Effector memory CD4-positive, alpha-beta T cell (primary cell): ENCODE data around the gene N4BP2.
"Not testable (repeated sequence)": the region's sequence is repeated elsewhere in the genome, so short reads cannot be mapped to it uniquely, and the experiment has no call there.

ENCODE experiments used
- DNase-seq, 3 donors: peaks; one replicate each; pipeline ENCODE4 v3.0.0-alpha.2; 2020
- H3K27ac ChIP-seq: 2 replicates; pipeline ENCODE4 v1.7.0; 2013; ENCODE audit warnings: mild to moderate bottlenecking, low read length, moderate library complexity; ENCODE audit not compliant: insufficient read depth, poor library complexity, severe bottlenecking
- H3K27me3 ChIP-seq: replicated peaks from 2 replicates; pipeline ENCODE4 v1.7.0; 2013; ENCODE audit warnings: mild to moderate bottlenecking, low read length; ENCODE audit not compliant: insufficient read depth, control insufficient read depth, poor library complexity, severe bottlenecking
- H3K36me3 ChIP-seq: 2 replicates; pipeline ENCODE4 v1.7.0; 2013; ENCODE audit warnings: mild to moderate bottlenecking, low read length, moderate library complexity; ENCODE audit not compliant: control insufficient read depth, insufficient read depth
- H3K4me1 ChIP-seq: 2 replicates; pipeline ENCODE4 v1.7.0; 2013; ENCODE audit warnings: low read length, mild to moderate bottlenecking; ENCODE audit not compliant: control insufficient read depth, insufficient read depth, poor library complexity, severe bottlenecking
- H3K4me3 ChIP-seq: 2 replicates; pipeline ENCODE4 v1.7.0; 2013; ENCODE audit warnings: low read length, low read depth, mild to moderate bottlenecking; ENCODE audit not compliant: insufficient read depth, poor library complexity, severe bottlenecking
- H3K9me3 ChIP-seq: 2 replicates; pipeline ENCODE4 v1.7.0; 2013; ENCODE audit warnings: mild to moderate bottlenecking, low read length, moderate library complexity; ENCODE audit not compliant: control insufficient read depth

Gene N4BP2

GRCh38 chr4:40070387-40070786 lies 13.7 kb downstream of the N4BP2 start:
- no peaks in the 10 kb centered on the region for H3K9me3 ChIP-seq
- peaks cover 5% of the 10 kb centered on the region for H3K4me1 ChIP-seq
- no peaks in the 10 kb centered on the region for H3K27me3 ChIP-seq
- H3K36me3 ChIP-seq = peaks cover 9% of the 10 kb centered on the region
- no peak for DNase-seq
- H3K4me3 ChIP-seq = no peak overlapping the region
- no peak overlapping the region for H3K27ac ChIP-seq

- Histone ChIP-seq H3K36me3 (no peaks in the 10 kb centered on the region), H3K4me1 (no peaks in the 10 kb centered on the region), H3K27me3 (no peaks in the 10 kb centered on the region), H3K4me3 (no peak overlapping the region), H3K27ac (no peak overlapping the region), H3K9me3 (no peaks in the 10 kb centered on the region)
- DNase-seq = no peak
These were observed 29.8 kb downstream of the N4BP2 start for GRCh38 chr4:40086421-40086820.

- Histone ChIP-seq H3K36me3 (no peaks in the 10 kb centered on the region), H3K9me3 (no peaks in the 10 kb centered on the region), H3K27ac (no peak overlapping the region), H3K4me3 (no peak overlapping the region), H3K27me3 (no peaks in the 10 kb centered on the region), H3K4me1 (no peaks in the 10 kb centered on the region)
- no peak for DNase-seq
These were observed 31.2 kb downstream of the N4BP2 start for GRCh38 chr4:40087799-40088366.

GRCh38 chr4:40093400-40093799 lies 36.8 kb downstream of the N4BP2 start:
- H3K4me1 ChIP-seq, H3K4me3 ChIP-seq, H3K9me3 ChIP-seq, H3K27me3 ChIP-seq, H3K27ac ChIP-seq, H3K36me3 ChIP-seq, DNase-seq: not testable (repeated sequence)

GRCh38 chr4:40099010-40099409 lies 42.4 kb downstream of the N4BP2 start:
- DNase-seq = no peak
- peaks cover 3% of the 10 kb centered on the region for H3K36me3 ChIP-seq

GRCh38 chr4:40107150-40107549 lies 50.5 kb downstream of the N4BP2 start:
- H3K9me3 ChIP-seq, H3K27me3 ChIP-seq, H3K27ac ChIP-seq, DNase-seq, H3K4me3 ChIP-seq, H3K4me1 ChIP-seq: not testable (repeated sequence)
- peaks cover 10% of the 10 kb centered on the region for H3K36me3 ChIP-seq

More at GRCh38 chr4:40099010-40099409, 42.4 kb downstream of the N4BP2 start:
- Histone ChIP-seq H3K9me3 (no peaks in the 10 kb centered on the region), H3K27ac (no peak overlapping the region), H3K4me1 (no peaks in the 10 kb centered on the region), H3K27me3 (no peaks in the 10 kb centered on the region), H3K4me3 (no peak overlapping the region)

- Histone ChIP-seq H3K27me3 (no peaks in the 10 kb centered on the region), H3K4me1 (no peaks in the 10 kb centered on the region), H3K9me3 (no peaks in the 10 kb centered on the region), H3K27ac (no peak overlapping the region), H3K4me3 (no peak overlapping the region), H3K36me3 (peaks cover 21% of the 10 kb centered on the region)
- no peak for DNase-seq
These were observed 55.6 kb downstream of the N4BP2 start for GRCh38 chr4:40112027-40112792.

- Histone ChIP-seq H3K4me3 (no peak overlapping the region), H3K36me3 (peaks cover 21% of the 10 kb centered on the region), H3K27ac (no peak overlapping the region), H3K9me3 (no peaks in the 10 kb centered on the region), H3K27me3 (no peaks in the 10 kb centered on the region), H3K4me1 (peaks cover under 1% of the 10 kb centered on the region)
- DNase-seq = no peak
These were observed 57.6 kb downstream of the N4BP2 start for GRCh38 chr4:40114206-40114605.

- H3K27me3 ChIP-seq = no peaks in the 10 kb centered on the region
- peaks cover 3% of the 10 kb centered on the region for H3K36me3 ChIP-seq
- H3K4me3 ChIP-seq = no peak overlapping the region
- no peak overlapping the region for H3K27ac ChIP-seq
- no peaks in the 10 kb centered on the region for H3K9me3 ChIP-seq
- peaks cover 8% of the 10 kb centered on the region for H3K4me1 ChIP-seq
- DNase-seq = no peak
These were observed 62.2 kb downstream of the N4BP2 start for GRCh38 chr4:40118861-40119260.

GRCh38 chr4:40119344-40119743 lies 62.7 kb downstream of the N4BP2 start:
- DNase-seq = no peak
- Histone ChIP-seq H3K9me3 (no peaks in the 10 kb centered on the region), H3K4me1 (peaks cover 8% of the 10 kb centered on the region), H3K36me3 (peaks cover 3% of the 10 kb centered on the region), H3K27me3 (no peaks in the 10 kb centered on the region), H3K4me3 (no peak overlapping the region), H3K27ac (no peak overlapping the region)
